HG03103 (cell line): Measurements from ENCODE around the gene GPR37.

Source experiments
- ATAC-seq: cut with Tn5 transposase; IDR thresholded peaks from one replicate; pipeline ENCODE4 v1.9.1; 2021; ENCODE audit warnings: low read depth; ENCODE audit not compliant: unreplicated experiment

GPR37 gene

DNA sequence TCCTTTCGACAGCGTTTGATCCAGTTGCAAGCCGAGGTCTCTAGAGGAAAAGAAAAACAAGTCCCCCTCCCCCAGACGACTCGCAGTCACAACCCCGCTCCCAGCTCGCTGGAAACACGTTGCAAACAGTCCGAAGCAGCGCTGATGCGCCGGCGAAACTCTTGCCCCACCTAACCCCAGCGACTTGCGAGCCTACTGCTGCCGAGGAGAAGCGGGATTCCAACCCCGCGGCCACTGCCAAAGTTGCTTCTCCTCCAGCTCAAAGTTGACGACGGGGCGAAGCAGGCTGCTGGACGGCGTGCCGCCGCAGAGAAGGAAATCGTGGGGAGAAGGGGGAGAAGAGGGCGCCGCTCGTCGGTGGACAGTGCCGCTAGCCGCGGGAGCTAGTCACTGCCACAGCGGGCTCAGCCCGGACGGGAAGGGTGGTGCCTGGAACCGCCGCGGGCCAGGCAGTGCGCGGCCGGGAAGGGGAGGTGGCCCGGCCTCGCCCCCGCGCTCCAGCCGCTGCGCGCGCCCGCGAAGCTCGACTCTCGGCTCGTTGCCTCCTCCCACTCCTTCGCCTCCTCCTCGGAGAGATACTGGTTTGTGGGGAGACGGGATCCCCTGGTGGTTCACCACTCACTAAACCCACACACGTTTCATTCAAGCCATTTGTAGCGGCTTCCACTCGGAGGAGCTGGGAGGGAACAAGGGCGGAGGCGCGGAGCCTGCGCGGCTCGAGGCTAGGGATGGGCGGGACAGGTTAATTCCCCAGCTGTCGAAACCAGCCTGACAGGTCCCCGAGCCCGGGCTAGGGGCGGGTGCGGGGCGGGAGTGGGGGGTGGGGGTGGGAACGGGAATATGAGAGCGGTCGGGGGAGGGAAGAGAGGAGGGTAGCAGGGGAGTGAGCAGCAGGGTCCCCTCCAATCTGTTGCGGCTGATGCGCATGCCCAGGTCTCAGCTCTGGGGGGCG lies at the start of gene GPR37:
GPR37 (minus strand) TSS at position 392 of the 952 bp plus-strand sequence. CDS start 816 bp downstream, outside the sequence.
- peak; percentile 59 for ATAC-seq

GRCh38 chr7:124813994-124814798 lies 48.6 kb upstream of the GPR37 start:
- ATAC-seq, result no peak

DNA sequence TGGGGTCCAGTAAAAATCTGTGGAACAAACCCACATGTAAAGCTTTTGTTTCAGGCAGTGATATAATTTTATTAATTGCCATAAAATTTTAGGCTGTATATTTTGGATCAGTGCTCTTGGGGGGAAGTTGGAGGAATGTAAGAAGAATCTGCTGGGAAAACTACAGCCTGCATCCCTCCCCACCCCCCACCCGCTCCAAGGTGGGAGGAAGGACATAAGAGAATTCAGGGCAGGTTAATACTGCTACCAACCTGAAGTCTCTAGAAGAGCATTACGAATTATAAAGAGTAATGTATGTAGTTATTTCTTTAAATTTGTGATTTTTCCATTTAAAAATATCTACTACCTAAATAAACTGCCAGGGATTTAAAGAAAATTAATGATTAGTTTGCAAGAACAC lies 47.2 kb upstream of the GPR37 start:
- no peak for ATAC-seq

DNA sequence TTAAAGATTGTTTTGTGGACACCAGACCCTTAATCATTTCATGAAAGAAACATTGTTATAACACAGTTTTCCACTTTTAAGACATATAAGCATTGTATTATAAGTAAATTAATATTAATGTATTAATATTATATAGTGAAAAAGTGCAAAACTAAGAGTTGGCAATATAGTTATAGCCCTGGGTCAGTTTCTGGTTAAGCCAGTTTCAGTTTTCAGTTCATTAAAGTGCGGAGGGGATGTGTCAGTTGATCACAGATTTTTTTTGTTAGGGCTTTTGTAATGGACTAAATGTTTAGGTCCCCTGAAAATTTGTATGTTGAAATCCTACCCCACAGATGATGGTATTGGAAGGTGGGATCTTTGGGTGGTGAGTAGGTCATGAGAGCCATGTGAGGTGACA lies 45.7 kb upstream of the GPR37 start:
- ATAC-seq, result no peak

- ATAC-seq, result no peak
Measured at GRCh38 chr7:124810605-124811004, 45.0 kb upstream of the GPR37 start.

DNA sequence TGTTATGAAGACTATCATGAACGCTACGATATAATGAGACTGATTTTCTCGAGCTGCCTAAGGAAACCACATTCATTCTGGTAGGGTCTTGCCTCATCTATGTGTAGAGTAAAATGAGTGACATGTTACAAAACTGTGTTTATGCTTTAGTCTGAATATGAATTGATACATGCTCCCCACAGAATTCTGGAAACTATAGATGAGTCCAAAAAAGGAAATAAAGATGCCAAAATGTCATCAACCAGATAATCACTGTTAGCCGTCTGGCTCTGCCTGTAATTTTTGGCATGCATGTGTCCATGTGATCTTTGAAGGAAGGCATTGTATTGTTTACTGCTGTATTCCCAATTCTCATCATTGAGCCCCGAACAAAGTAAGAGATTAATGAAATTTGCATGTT lies 42.6 kb upstream of the GPR37 start:
- no peak for ATAC-seq

GRCh38 chr7:124801330-124801895 lies 35.8 kb upstream of the GPR37 start:
- ATAC-seq, result no peak

DNA sequence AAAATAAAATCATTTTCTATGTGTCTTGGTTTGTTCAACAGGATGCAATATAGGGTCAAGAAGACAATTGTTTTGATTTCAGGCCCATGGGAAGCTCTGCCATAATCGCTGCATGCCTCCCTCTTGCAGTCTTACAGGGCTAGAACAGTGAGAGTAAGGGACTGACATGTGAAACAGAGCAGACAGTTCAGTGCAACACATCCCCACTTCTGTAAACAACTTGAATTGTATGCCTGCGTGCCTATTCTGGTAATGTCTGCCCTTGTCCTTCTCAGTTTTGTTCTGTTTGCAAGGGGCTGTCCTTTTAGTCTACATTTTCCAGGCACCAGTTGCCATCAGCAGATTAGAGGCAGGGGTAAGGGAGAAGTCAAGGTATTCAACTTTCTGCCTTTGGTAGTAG lies 34.8 kb upstream of the GPR37 start:
- no peak for ATAC-seq

- no peak for ATAC-seq
Measured at GRCh38 chr7:124799448-124799847, 33.9 kb upstream of the GPR37 start.

DNA sequence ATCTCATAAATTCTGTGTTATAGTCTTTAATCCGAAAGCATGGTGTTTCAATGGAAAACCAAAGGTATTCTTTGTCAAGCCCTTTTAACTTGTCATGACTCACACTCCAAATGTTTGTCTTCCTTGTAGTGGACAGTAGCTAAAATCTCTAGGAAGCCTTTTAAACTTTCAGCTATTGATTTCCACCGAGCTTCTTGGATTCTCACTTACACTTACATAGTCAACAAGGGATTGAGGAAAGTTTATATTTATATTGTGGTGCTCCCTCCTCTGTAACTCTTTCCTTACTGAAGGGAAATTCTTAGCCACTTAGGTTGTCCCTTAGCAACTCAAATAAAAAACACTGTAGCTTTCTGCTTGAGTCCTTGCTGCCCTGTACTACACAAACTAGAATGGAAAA lies 31.2 kb upstream of the GPR37 start:
- no peak for ATAC-seq

GRCh38 chr7:124792696-124793095 lies 27.1 kb upstream of the GPR37 start:
- no peak for ATAC-seq

GRCh38 chr7:124792002-124792401 lies 26.4 kb upstream of the GPR37 start:
- no peak for ATAC-seq

DNA sequence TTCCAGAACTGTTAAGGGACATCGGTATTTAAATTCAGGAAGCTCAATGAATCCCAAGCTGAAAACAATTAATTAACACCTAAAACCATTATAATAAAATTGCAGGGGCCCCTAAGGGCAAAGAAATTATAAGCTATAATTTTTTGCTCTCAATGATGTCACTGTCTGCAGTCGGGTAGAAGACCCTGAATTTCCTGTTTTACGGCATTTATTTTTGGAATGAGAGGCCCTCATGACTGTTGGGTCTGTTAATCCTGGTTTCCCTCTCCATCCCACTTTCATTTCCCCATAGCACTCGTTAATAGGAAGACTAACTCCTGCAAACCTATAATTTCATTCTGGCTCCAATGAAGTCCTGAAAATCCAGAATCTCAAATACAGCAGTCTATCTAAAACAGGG lies 25.8 kb upstream of the GPR37 start:
- no peak for ATAC-seq

DNA sequence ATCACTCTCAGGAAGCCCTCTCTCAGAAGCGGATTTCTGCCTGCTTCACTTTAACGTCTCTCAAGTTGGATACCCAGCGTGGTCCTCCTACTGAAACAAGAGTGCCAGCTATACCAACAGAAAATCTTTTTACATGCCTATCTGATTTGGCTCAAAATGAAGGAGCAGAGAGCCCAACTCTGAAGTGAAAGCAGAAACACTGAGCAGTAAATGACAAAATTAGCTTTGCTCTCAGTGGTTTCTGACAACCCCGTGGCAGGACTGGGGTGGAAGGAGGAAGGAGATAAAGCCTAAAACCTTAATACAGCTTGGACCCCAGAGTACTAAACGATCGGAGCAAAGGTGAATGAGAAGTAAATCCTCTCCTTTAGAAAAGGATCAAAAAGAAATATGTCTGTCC lies 25.1 kb upstream of the GPR37 start:
- ATAC-seq, result no peak

DNA sequence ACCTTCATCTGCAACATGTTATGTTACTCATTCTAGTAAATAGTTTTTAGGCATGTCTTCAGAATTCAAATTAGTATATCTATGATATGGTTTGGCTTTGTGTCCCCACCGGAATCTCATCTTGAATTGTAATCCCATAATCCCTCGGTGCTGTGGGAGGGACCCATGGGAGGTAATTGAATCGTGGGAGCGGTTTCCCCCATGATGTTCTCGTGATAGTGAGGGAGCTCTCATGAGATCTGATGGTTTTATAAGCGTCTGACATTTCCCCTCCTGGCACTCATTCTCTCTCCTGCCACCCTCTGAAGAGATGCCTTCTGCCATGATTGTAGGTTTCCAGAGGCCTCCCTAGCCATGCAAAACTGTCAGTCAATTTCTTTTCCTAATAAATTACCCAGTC lies 20.4 kb upstream of the GPR37 start:
- ATAC-seq, result no peak

GRCh38 chr7:124784879-124785818 lies 19.6 kb upstream of the GPR37 start:
- ATAC-seq, result peak; percentile 95

- ATAC-seq, result no peak
Measured at GRCh38 chr7:124783271-124783670, 17.7 kb upstream of the GPR37 start.

GRCh38 chr7:124781907-124782734 lies 16.5 kb upstream of the GPR37 start:
- ATAC-seq, result no peak

DNA sequence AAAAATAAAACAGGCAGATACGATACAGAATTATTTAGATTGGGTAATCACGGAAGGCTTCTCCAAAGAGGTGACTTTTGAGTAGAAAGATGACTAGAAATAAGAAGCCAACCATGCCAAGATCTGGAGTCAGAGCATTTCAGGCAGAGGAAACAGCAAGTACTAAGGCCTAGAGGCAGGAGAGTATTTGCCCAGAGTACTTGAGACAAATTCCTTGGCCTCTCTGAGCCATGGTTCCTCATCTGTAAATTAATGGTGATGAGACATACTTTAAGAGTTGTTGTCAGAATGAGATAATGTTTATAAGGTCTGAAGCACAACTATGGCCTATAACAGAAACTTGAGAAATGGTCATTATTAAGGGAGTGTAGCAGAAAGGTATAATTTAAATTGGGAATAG lies 15.8 kb upstream of the GPR37 start:
- ATAC-seq, result no peak
